ENCODE measurements around the gene ARNT2.

GRCh38 chr15:80450811-80451321, 46.7 kb downstream of the ARNT2 start:
- TF ChIP-seq EZH2 (IDR thresholded peaks at IDR 0.05; ENCODE audit: low read depth, unreplicated experiment), result no peak
- TF ChIP-seq CTCF (conservative IDR thresholded peaks at IDR 0.05; ENCODE audit: low read depth in 2 of 2), result no peak
- TF ChIP-seq POLR2AphosphoS5 (IDR thresholded peaks at IDR 0.05; ENCODE audit: low read depth), result no peak
- TF ChIP-seq REST (IDR thresholded peaks at IDR 0.05; ENCODE audit: unreplicated experiment), result no peak
- no peak for TF ChIP-seq JUNB (IDR thresholded peaks at IDR 0.05; ENCODE audit: unreplicated experiment)
